ENCODE measurements around the gene UTP14C. TPM values are rescaled to one million over a fixed set of nuclear protein-coding genes. Genes with fewer than 3 reads are reported as not detected.

Gene UTP14C
- total RNA-seq, 1 experiment from 2014 or later: 19.8 TPM

DNA sequence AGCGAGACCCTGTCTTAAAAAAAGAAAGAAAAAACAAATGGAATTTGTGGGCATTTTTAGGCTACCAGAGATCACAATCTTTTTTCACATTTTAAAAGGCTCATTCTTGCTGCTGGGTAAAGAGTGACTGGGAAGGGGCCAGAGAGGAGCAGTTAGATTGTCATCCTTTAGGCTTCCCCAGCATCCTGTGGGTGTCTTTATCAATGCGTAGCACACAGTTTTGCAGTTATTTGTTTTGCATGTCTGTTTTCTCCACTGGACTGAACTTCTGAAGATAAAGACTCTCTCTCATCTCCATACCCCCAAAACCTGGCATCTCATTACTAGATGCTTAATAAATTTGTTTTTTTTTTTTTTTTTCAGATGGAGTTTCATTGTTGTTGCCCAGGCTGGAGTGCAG is 2.1 kb upstream of the UTP14C start:
- H2BK5ac ChIP-seq (ENCODE audit: insufficient read length, low read length): no peak overlapping the region
- peaks cover 37 to 87% (median 78%) of the 10 kb centered on the region in 3 experiments; a peak in 6 of 7 replicates for H3K36me3 Mint-ChIP-seq (ENCODE audit: insufficient read depth in 1 of 3, low read depth in 3 of 3)
- no peak overlapping the region for H3K4me3 Mint-ChIP-seq

More for the DNA sequence above, 2.1 kb upstream of the UTP14C start:
- H2BK120ac ChIP-seq (ENCODE audit: low read depth, low read length, poor library complexity, severe bottlenecking): no peak overlapping the region
- H4K91ac ChIP-seq (ENCODE audit: insufficient read length, low read depth, low read length): no peak overlapping the region
- WGBS (ENCODE audit: extremely low coverage, insufficient read length, low lambda C conversion rate): no CpG with 5 or more reads among the region's 2 CpGs
- no peak overlapping the region for H2BK20ac ChIP-seq (ENCODE audit: low read depth, low read length, poor library complexity, severe bottlenecking)
- Mint-ChIP-seq H3K27me3 (ENCODE audit: low read depth) (no peaks in the 10 kb centered on the region), H3K4me1 (no peaks in the 10 kb centered on the region), H3K9me3 (peaks cover 2 to 4% of the 10 kb centered on the region in 2 experiments; a peak in 3 of 5 replicates), H3K27ac (no peak overlapping the region)
- H2AK5ac ChIP-seq (ENCODE audit: insufficient read length, low read length): no peak overlapping the region
- H3K4me2 ChIP-seq (ENCODE audit: insufficient read depth, insufficient read length, low read length): no peak overlapping the region
- TF ChIP-seq, protein P1, sequence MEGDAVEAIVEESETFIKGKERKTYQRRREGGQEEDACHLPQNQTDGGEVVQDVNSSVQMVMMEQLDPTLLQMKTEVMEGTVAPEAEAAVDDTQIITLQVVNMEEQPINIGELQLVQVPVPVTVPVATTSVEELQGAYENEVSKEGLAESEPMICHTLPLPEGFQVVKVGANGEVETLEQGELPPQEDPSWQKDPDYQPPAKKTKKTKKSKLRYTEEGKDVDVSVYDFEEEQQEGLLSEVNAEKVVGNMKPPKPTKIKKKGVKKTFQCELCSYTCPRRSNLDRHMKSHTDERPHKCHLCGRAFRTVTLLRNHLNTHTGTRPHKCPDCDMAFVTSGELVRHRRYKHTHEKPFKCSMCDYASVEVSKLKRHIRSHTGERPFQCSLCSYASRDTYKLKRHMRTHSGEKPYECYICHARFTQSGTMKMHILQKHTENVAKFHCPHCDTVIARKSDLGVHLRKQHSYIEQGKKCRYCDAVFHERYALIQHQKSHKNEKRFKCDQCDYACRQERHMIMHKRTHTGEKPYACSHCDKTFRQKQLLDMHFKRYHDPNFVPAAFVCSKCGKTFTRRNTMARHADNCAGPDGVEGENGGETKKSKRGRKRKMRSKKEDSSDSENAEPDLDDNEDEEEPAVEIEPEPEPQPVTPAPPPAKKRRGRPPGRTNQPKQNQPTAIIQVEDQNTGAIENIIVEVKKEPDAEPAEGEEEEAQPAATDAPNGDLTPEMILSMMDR (conservative IDR thresholded peaks at IDR 0.05): no peak
- no peak overlapping the region for H3K14ac ChIP-seq (ENCODE audit: insufficient read depth, low read length)
- peaks cover 4% of the 10 kb centered on the region for H4K20me1 ChIP-seq (ENCODE audit: control insufficient read depth, insufficient read depth, insufficient read length)
- no peak overlapping the region for H3K27ac ChIP-seq (ENCODE audit: insufficient read length, low read depth, low read length)
- H3K79me2 ChIP-seq (ENCODE audit: insufficient read depth, low read length): no peaks in the 10 kb centered on the region
- H3K23me2 ChIP-seq (ENCODE audit: insufficient read length, low read depth, low read length, poor library complexity, severe bottlenecking): no peaks in the 10 kb centered on the region
- H3K4me1 ChIP-seq (ENCODE audit: insufficient read depth, low read length): no peaks in the 10 kb centered on the region
- H3K9me3 ChIP-seq (ENCODE audit: control insufficient read depth, low read depth, low read length): no peaks in the 10 kb centered on the region
- H4K8ac ChIP-seq (replicated peaks; ENCODE audit: insufficient read length, low read depth, low read length): no peak overlapping the region
- H3K9ac ChIP-seq (ENCODE audit: extremely low read depth, insufficient read length, low read length): no peak overlapping the region
- H2AFZ ChIP-seq (ENCODE audit: low read length): no peak overlapping the region
- H4K5ac ChIP-seq (ENCODE audit: insufficient read length, low read depth, low read length): no peak overlapping the region
- no peak for DNase-seq
- H2BK12ac ChIP-seq (ENCODE audit: insufficient read length, low read depth, low read length): no peak overlapping the region
- H2BK15ac ChIP-seq (ENCODE audit: low read depth, low read length): no peak overlapping the region
- H3K27me3 ChIP-seq (ENCODE audit: insufficient read depth, low read length): no peaks in the 10 kb centered on the region
- no peak overlapping the region for H3K18ac ChIP-seq (ENCODE audit: insufficient read length, low read depth, low read length)
- H3K4ac ChIP-seq (ENCODE audit: low read depth, low read length): no peak overlapping the region
- no peak overlapping the region for H3K23ac ChIP-seq (ENCODE audit: insufficient read length, low read depth, low read length)
- H3K79me1 ChIP-seq (ENCODE audit: insufficient read depth, low read depth, low read length, poor library complexity, severe bottlenecking): peaks cover 2% of the 10 kb centered on the region
- no peak overlapping the region for H3K56ac ChIP-seq (ENCODE audit: insufficient read length, low read depth, low read length)
- no peak overlapping the region for H3T11ph ChIP-seq (ENCODE audit: low read length)
